T-helper 2 cell treated with Interferon-gamma antibody and Interleukin-4, amounts not matched to agents 100 ng/mL and 5 ng/mL, for 36 hours (primary cell): Measurements from ENCODE around the gene RAB11B. TPM values are rescaled to one million over a fixed set of nuclear protein-coding genes. Genes with fewer than 3 reads are reported as not detected.
"Not testable (repeated sequence)": the region's sequence is repeated elsewhere in the genome, so short reads cannot be mapped to it uniquely, and the experiment has no call there.

ENCODE experiments used
- intact Hi-C: fragments of 100-400 bp; cut with micrococcal nuclease; formaldehyde crosslinking; loops from one replicate; pipeline ENCODE4 v1.15.1; 2023
- total RNA-seq: library from RNA; stranded (reverse); gene quantifications from 2 replicates; pipeline ENCODE4 v1.2.3, GENCODE V29; 2022

Gene RAB11B
- total RNA-seq, 1 donor from 2014 or later, result 98.3 TPM

DNA sequence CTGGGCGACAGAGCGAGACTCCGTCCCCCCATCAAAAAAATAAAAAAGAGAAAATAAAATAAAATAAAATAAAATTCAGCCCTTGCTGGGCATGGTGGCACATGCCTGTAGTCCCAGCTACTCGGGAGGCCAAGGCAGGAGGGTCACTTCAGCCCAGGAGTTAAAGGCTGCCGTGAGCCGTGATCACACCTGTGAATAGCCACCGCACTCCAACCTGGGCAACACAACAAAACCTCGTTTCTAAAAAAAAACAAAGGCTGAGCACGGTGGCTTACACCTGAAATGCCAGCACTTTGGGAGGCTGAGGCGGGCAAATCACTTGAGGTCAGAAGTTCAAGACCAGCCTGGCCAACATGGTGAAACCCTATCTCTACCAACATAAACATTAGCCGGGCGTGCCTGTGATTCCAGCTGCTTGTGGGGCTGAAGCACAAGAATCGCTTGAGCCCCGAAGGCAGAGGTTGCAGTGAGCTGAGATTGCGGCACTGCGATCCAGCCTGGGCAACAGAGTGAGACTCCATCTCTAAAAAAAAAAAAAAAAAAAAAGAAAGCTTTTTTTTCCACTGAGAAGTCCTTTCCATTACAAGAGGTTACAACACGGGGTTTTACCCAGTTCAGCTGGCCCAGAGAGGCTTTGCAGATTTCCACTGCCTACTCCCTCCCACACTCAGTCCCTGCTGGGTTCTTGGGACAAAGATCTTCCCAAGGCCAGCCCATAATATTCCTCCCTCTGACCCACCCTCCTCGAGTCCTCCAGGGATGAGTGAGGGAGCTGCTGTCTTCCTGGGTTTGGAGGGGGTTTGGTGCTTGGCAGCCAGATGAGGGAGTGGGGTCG is 19.8 kb upstream of the RAB11B start:
- intact Hi-C loops, result no loop called here

DNA sequence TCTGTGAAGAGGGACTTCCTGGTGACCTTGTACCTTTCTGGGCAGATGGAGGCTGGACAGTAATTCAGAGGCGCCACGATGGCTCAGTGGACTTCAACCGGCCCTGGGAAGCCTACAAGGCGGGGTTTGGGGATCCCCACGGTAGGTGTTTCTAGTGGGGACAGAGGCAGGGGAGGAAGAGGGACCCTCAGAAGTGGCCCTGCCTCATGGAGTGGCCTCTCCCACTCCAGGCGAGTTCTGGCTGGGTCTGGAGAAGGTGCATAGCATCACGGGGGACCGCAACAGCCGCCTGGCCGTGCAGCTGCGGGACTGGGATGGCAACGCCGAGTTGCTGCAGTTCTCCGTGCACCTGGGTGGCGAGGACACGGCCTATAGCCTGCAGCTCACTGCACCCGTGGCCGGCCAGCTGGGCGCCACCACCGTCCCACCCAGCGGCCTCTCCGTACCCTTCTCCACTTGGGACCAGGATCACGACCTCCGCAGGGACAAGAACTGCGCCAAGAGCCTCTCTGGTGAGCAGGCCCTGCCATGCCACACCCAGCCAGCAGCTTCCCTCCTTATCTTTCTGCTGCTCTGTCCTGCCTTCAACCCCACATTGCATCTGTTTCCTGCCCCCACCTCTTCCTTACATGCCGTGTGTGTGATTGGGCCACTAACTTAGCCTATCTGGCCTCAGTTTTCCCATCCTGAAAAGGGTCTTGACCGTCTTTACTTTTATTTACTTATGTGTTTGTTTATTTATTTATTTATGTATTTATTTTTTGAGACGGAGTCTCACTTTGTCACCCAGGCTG is 19.0 kb upstream of the RAB11B start:
- intact Hi-C loops, result no loop called here

DNA sequence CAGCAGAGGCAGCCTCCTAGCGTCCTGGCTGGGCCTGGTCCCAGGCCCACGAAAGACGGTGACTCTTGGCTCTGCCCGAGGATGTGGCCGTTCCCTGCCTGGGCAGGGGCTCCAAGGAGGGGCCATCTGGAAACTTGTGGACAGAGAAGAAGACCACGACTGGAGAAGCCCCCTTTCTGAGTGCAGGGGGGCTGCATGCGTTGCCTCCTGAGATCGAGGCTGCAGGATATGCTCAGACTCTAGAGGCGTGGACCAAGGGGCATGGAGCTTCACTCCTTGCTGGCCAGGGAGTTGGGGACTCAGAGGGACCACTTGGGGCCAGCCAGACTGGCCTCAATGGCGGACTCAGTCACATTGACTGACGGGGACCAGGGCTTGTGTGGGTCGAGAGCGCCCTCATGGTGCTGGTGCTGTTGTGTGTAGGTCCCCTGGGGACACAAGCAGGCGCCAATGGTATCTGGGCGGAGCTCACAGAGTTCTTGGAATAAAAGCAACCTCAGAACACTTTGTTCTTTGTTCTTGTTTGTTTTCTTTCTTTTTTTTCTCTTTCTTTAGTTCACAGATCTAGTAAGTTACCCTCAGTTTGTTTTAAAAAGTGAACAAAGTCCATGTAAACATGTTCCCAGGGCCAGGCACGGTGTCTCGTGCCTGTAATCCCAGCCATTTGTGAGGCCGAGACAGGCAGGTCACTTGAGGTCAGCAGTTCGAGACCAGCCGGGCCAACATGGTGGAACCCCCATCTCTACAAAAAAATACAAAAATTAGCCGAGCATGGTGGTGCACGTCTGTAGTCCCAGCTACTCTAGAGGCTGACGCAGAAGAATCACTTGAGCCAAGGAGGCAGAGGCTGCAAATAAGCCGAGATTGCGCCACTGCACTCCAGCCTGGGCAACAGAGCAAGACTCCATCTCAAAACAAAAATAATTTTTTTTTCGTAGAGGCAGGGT is 16.0 kb upstream of the RAB11B start:
- intact Hi-C loops, result no loop called here

DNA sequence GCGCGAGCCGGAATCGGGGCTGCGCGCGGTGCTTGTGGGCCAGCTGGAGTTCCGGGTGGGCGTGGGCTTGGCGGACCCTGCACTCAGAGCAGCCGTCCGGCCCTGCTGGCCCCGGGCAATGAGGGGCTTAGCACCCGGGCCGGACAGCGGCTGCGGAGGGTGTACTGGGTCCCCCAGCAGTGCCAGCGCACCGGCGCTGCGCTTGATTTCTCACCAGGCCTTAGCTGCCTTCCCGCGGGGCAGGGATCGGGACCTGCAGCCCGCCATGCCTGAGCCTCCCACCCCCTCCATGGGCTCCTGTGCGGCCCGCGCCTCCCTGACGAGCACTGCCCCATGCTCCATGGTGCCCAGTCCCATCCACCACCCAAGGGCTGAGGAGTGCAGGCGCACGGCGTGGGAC is 14.4 kb upstream of the RAB11B start:
- intact Hi-C loops, result not testable (repeated sequence)

DNA sequence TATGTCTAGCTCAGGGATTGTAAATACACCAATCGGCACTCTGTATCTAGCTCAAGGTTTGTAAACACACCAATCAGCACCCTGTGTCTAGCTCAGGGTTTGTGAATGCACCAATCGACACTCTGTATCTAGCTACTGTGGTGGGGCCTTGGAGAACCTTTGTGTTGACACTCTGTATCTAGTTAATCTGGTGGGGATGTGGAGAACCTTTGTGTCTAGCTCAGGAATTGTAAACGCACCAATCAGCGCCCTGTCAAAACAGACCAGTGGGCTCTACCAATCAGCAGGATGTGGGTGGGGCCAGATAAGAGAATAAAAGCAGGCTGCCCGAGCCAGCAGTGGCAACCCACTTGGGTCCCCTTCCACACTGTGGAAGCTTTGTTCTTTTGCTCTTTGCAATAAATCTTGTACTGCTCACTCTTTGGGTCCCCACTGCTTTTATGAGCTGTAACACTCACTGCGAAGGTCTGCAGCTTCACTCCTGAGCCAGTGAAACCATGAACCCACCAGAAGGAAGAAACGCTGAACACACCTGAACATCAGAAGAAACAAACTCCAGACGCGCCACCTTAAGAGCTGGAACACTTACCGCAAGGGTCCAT is 13.7 kb upstream of the RAB11B start:
- intact Hi-C loops, result not testable (repeated sequence)

DNA sequence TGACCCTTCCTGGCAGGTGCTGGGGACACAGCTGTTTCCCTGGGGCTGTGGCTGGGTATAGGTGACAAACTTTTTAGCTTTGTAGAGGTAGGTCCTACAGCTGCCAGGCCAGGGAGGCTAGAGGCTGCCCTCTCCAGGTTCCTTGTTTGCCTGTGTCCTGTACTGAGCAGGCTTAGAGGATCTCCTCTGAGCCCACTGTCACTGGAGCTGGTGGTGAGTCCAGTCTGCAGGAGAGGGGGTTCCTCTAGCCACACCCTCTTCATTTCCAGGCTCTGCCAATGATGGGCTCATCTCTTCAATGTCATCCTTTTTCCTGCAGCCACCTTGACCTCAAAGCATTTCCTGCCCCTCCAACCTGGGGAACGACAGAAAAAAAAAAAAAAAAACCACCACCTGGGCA is 12.6 kb upstream of the RAB11B start:
- intact Hi-C loops, result no loop called here

DNA sequence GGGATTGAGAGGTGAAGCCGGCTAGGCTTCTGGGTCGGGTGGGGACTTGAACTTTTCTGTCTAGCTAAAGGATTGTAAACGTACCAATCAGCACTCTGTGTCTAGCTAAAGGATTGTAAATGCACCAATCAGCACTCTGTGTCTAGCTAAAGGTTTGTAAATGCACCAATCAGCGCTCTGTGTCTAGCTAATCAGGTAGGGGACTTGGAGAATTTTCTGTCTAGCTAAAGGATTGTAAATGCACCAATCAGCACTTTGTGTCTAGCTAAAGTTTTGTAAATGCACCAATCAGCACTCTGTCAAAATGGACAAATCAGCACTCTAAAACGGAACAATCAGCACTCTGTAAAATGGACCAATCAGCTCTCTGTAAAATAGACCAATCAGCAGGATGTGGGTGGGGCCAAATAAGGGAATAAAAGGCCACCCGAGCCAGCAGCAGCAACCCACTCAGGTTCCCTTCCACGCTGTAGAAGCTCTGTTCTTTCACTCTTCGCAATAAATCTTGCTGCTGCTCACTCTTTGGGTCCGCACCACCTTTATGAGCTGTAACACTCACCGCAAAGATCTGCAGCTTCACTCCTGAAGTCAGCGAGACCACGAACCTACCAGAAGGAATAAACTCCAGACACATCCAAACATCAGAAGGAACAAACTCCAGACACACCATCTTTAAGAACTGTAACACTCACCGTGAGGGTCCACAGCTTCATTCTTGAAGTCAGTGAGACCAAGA is 10.8 kb upstream of the RAB11B start:
- intact Hi-C loops, result not testable (repeated sequence)

DNA sequence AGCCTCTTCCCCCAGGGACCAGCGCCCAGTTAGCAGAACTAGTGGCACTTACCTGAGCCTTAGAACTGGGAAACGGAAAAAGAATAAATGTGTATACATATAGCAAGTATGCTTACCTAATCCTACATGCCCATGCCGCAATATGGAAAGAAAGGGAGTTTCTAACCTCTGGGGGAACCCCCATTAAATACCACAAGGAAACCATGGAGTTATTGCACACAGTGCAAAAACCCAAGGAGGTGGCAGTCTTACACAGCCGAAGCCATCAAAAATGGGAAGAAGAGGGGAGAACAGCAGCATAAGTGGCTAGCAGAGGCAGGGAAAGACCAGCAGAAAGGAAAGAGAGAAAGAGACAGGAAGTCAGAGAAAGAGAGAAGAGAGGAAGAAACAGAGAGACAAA is 5.6 kb upstream of the RAB11B start:
- intact Hi-C loops, result not testable (repeated sequence)

DNA sequence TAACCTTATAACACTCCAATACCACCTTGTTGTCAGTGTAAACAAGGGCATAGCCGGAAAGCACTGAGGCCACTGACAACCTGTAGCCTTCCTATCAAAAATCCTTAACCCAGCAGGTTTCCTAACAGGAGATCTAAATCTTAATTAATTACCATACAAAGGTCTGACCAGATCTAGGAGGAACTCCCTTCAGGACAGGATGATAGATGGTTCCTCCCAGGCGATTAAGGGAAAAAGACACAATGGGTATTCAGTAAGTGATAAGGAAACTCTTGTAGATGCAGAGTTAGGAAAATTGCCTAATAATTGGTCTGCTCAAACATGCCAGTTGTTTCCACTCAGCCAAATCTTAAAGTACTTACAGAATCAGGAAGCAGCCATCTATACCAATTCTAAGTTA is 5.1 kb upstream of the RAB11B start:
- intact Hi-C loops, result not testable (repeated sequence)

DNA sequence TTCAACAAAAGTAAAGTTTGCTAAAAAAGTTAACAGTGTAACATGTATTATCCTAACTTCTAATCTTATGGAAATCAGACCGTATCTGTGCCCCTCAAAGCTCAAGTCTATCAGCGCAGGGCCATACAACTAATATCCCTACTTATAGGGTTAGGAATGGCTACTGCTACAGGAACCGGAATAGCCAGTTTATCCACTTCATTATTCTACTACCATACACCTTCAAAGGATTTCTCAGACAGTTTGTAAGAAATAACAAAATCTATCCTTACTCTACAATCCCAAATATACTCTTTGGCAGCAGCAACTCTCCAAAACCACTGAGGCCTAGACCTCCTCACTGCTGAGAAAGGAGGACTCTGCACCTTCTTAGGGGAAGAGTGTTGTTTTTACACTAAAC is 4.6 kb upstream of the RAB11B start:
- intact Hi-C loops, result not testable (repeated sequence)

DNA sequence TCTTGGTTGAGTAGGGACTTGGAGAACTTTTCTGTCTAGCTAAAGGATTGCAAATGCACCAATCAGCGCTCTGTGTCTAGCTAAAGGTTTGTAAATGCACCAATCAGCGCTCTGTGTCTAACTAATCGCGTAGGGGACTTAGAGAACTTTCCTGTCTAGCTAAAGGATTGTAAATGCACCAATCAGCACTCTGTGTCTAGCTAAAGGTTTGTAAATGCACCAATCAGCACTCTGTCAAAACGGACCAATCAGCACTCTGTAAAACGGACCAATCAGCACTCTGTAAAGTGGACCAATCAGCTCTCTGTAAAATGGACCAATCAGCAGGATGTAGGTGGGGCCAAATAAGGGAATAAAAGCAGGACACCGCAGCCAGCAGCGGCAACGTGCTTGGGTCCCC is 3.7 kb upstream of the RAB11B start:
- intact Hi-C loops, result not testable (repeated sequence)

DNA sequence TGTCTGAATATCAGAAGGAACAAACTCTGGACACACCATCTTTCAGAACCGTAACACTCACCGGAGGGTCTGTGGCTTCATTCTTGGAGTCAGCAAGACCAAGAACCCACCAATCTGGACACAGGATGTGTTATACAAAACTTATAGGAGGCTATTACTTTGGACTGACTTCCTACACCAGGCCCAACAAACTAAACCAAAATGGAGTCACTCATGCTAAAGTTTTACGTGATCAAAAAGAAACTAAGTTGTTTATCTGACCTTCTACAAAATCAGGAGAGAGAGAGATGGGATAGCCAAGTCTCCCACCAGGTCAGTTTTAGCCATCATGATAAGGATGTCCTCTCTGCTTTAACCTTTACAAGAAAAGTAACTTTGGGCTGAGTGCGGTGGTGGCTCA is 3.2 kb upstream of the RAB11B start:
- intact Hi-C loops, result no loop called here

DNA sequence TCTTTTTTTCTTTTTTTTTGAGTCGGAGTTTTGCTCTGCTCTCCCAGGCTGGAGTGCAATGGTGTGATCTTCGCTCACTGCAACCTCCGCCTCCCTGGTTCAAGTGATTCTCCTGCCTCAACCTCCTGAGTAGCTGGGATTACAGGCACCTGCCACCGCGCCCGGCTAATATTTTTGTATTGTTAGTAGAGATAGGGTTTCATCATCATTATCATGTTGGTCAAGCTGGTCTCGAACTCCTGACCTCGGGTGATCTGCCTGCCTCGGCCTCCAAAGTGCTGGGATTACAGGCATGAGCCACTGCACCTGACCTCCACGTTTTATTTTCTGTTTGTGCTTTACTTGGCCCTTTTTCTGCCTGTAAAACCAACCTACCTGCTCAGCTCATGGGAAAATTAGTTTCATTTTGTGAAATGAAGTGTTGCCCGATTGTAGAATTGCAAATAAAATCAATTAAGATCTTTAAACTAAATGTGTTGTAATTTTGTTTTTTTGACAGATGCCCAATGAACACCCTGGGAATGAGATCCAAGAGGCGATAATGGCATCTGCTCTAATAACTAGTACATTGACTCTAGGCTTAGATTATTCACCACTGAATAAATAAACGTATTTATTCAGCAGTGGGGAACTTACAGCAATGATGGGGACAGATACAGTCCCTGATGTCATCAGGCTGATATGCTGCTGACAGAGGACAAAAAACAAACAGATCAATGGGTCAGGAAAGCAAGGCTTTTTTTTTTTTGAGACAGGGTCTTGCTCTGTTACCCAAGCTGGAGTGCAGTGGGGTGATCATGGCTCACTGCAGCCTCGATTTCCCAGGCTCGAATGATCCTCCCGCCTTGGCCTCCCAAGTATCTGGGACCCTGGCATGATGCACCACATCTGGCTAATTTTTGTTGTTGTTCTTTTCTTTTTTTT is 2.2 kb upstream of the RAB11B start:
- intact Hi-C loops, result no loop called here

DNA sequence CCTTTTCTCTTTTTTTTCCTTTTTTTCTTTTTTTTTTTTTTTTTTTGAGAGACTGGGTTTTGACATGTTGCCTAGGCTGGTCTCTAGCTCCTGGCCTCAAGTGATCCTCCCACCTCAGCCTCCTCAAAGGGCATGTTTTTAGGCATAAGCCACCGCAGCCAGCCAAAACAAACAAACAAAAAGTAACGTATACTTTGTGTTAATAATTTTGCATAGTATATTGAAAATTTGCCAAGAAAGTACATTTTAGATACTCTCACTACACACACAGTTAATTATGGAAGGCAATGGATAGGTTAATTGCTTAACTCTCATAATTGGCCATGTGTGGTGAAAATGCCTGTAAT is 1.6 kb upstream of the RAB11B start:
- intact Hi-C loops, result no loop called here

DNA sequence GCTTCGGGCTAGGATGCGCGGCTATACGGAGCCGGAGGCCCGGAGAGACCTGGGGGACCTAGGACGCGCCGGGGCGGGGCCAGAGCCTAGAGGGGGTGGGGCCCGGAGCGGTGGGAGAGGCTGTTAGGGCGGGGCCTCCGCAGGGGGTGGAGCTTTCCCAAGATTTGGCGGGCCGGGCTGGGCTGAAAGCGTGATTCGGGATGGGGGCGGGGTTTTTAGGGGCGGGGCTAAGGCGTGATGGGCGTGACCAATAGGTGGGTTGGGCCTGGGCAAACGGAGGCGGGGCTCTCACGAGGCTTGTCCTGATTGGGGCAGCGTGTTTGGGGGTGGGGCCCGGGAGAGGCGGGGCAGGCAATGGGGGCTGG is 439 bp downstream of the RAB11B start:
- intact Hi-C loops, result loop anchor here (1.0 to 10.0 kb wide), 8 partner anchors 23 to 466 kb away; partner anchors contain the start of genes ANGPTL4, CTXN1, HNRNPM and KANK3

DNA sequence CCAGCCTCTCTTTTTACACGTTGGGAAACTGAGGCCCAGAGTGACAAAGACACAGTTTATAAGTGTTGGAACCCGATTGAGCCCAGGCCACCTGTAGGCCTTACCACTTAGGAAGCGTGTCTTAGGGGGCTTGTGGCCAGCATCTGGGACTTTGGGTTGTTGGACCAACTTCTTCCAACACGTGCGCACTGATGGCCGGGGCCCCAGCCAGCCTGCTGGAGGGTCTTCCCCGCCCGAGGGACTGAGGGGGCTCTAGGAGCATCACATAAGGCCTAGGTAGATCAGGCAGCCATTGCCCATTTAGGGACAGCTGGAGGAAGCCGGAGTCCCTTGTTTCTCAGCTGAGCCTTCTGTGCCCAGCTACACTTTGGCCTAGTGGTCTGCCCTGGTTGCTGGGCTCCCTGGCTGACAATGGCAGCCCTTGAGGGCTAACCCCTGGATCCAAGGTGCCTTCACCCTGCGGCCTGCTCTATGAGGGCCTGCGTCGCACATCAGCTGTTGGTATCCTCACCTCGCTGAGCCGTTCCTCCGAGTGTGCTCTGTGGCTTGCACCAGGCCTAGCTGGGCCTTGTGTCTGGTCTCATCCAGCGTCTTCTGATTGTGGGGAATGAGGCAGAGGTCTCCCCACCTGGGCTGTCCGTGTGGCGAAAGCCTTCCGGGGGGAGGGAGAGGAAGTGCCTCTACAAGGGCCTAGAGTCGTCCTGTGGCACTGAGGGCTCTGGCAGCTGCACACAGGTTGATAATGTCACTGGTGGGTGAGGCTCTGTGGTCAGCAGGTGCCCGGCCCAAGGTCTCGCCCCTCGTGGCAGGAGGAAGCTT is 1.2 kb downstream of the RAB11B start:
- intact Hi-C loops, result loop anchor here (2.0 to 10.0 kb wide), 3 partner anchors 123 to 467 kb away; partner anchors contain the start of genes CTXN1, SNAPC2, TIMM44 and ZNF414

DNA sequence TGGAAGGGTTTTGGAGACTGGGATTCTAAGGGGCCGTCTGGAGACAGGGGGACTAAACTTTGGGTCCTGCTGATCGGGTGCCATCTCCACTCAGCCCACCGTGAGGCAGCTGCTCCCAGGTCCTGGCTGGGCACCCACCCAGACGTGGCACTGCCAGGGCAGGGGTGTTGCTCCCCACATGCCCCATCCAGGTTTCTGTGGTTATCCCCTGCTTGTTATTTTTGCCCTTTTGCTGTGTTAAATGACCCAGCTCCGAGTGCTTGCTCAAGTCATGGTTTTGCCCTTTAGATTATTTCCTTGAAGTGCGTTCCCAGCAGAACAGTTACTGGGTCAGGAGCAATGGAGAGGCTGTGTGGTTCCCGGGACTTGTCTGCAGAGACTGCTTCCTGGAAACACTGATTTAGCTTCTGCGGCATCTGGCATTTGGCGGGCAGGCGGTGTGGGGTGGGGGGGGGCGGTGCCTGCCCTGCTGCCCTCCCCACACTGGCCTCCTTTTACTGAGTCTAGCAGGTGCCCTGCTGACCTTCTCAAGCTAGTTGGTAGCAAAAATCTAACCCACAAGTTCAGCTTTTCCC is 1.9 kb downstream of the RAB11B start:
- intact Hi-C loops, result loop anchor here (10.0 kb wide), 1 partner anchor 467 kb away; the partner anchor contains the start of genes CTXN1 and SNAPC2
